NOMO-1 (cell line): ENCODE results near the gene ANXA8L1.
"Not testable (repeated sequence)": the region's sequence is repeated elsewhere in the genome, so short reads cannot be mapped to it uniquely, and the experiment has no call there.

Experiments
- DNase-seq, 2 experiments: peaks; one replicate each; lab custom pipeline; 2025; ENCODE audit not compliant: unreplicated experiment in 2 of 2; lab: John Stamatoyannopoulos, UW

ANXA8L1 gene

GRCh38 chr10:46396441-46397279, 21.1 kb downstream of the ANXA8L1 start:
- DNase-seq = not testable (repeated sequence)

- DNase-seq = not testable (repeated sequence)
These were observed 22.2 kb downstream of the ANXA8L1 start for GRCh38 chr10:46397767-46398166.

- DNase-seq = not testable (repeated sequence)
These were observed 22.8 kb downstream of the ANXA8L1 start for GRCh38 chr10:46398212-46398886.

GRCh38 chr10:46409556-46409955, 34.0 kb downstream of the ANXA8L1 start:
- not testable (repeated sequence) for DNase-seq

GRCh38 chr10:46411123-46411522, 35.5 kb downstream of the ANXA8L1 start:
- not testable (repeated sequence) for DNase-seq

- not testable (repeated sequence) for DNase-seq
These were observed 37.1 kb downstream of the ANXA8L1 start for GRCh38 chr10:46412665-46413064.

- DNase-seq = not testable (repeated sequence)
These were observed 39.7 kb downstream of the ANXA8L1 start for GRCh38 chr10:46415291-46415690.

GRCh38 chr10:46418283-46418682, 42.7 kb downstream of the ANXA8L1 start:
- DNase-seq = not testable (repeated sequence)

GRCh38 chr10:46419570-46420379, 44.2 kb downstream of the ANXA8L1 start:
- DNase-seq = not testable (repeated sequence)

GRCh38 chr10:46423550-46423949, 48.0 kb downstream of the ANXA8L1 start:
- DNase-seq = not testable (repeated sequence)

- not testable (repeated sequence) for DNase-seq
These were observed 65.4 kb downstream of the ANXA8L1 start for GRCh38 chr10:46440942-46441341.
